MCF 10A (cell line): ENCODE data around the gene PSMC2. TPM values are rescaled to one million over a fixed set of nuclear protein-coding genes. Genes with fewer than 3 reads are reported as not detected.
"Not testable (repeated sequence)": the region's sequence is repeated elsewhere in the genome, so short reads cannot be mapped to it uniquely, and the experiment has no call there.

Experiments
- BruUV-seq: library from RNA; stranded (reverse); fragments of 400-500 nt; replicated peaks from 2 replicates; lab custom pipeline; 2021; lab: Mats Ljungman, UMichigan
- CTCF ChIA-PET: fragments of 300-600 bp; sonication (Branson Sonifier 250); formaldehyde crosslinking; extraction: SDS; loops from one replicate; lab custom pipeline; 2021; ENCODE audit warnings: antibody characterized with exemption, inconsistent platforms; lab: Yijun Ruan, JAX
- POLR2A ChIA-PET: fragments of 300-600, 350-650 bp; sonication (Branson Sonifier 250); formaldehyde crosslinking; extraction: SDS; loops from one replicate; lab custom pipeline; 2020; ENCODE audit warnings: antibody characterized with exemption, inconsistent platforms; lab: Yijun Ruan, JAX
- DNase-seq: peaks from one replicate; pipeline ENCODE4 v3.0.0-alpha.2; 2018; ENCODE audit not compliant: unreplicated experiment
- H3K27ac Mint-ChIP-seq: one replicate; pipeline ENCODE4 v1.8.0; 2022; ENCODE audit warnings: mild to moderate bottlenecking, low read depth, mixed read lengths; ENCODE audit not compliant: unreplicated experiment
- H3K27me3 Mint-ChIP-seq: one replicate; pipeline ENCODE4 v1.8.0; 2022; ENCODE audit warnings: mixed read lengths; ENCODE audit not compliant: insufficient read depth, unreplicated experiment
- H3K36me3 Mint-ChIP-seq: one replicate; pipeline ENCODE4 v1.8.0; 2022; ENCODE audit warnings: mild to moderate bottlenecking, moderate library complexity, mixed read lengths; ENCODE audit not compliant: insufficient read depth, unreplicated experiment
- H3K4me1 Mint-ChIP-seq: one replicate; pipeline ENCODE4 v1.8.0; 2022; ENCODE audit warnings: mixed read lengths; ENCODE audit not compliant: insufficient read depth, unreplicated experiment
- H3K4me3 Mint-ChIP-seq: one replicate; pipeline ENCODE4 v1.8.0; 2022; ENCODE audit warnings: mild to moderate bottlenecking, moderate library complexity, mixed read lengths; ENCODE audit not compliant: unreplicated experiment
- H3K9me3 Mint-ChIP-seq: one replicate; pipeline ENCODE4 v1.8.0; 2022; ENCODE audit warnings: mixed read lengths; ENCODE audit not compliant: unreplicated experiment
- intact Hi-C: fragments of 100-400 bp; cut with micrococcal nuclease; formaldehyde crosslinking; loops from 2 replicates; pipeline ENCODE4 v1.14.1; 2022
- total RNA-seq: library from RNA; stranded (reverse); gene quantifications from 2 replicates; pipeline ENCODE4 v1.2.3, GENCODE V29; 2022
- TF ChIP-seq, protein P1 (sequence below): fragments of 200-600 bp; IDR thresholded peaks from one replicate; pipeline ENCODE4 v1.8.0; 2022; ENCODE audit warnings: antibody characterized with exemption, mild to moderate bottlenecking; ENCODE audit not compliant: unreplicated experiment

PSMC2 gene
- total RNA-seq, 1 experiment from 2014 or later, result 98.8 TPM

DNA sequence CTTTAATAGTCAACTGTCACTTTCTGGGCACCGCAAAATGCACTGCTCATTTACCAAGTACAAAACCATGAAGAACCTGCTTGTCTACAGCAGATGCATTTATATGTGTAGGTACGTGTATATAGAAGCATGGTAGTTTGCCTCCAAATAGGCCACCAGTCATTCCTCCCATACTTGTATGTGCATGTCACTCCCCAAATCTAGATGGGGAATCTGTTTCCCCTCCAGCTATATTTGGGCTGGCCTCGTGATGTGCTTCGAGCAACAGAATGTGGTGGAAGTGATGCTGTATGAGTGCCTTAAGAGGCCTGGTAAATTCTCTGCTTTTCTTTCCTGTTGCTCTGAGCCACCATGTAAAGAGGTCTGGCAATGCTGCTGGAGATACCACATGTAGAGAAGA, 47.1 kb downstream of the PSMC2 start:
- CTCF ChIA-PET, result no interaction called here
- no peak overlapping the region for H3K27ac Mint-ChIP-seq
- H3K4me1 Mint-ChIP-seq, result no peaks in the 10 kb centered on the region
- intact Hi-C loops, result no loop called here
- no peak overlapping the region for H3K4me3 Mint-ChIP-seq
- peaks cover 24% of the 10 kb centered on the region for H3K27me3 Mint-ChIP-seq
- DNase-seq, result no peak
- no peaks in the 10 kb centered on the region for H3K9me3 Mint-ChIP-seq
- no peaks in the 10 kb centered on the region for H3K36me3 Mint-ChIP-seq
- no TSS peak for BruUV-seq
- TF ChIP-seq, protein P1, sequence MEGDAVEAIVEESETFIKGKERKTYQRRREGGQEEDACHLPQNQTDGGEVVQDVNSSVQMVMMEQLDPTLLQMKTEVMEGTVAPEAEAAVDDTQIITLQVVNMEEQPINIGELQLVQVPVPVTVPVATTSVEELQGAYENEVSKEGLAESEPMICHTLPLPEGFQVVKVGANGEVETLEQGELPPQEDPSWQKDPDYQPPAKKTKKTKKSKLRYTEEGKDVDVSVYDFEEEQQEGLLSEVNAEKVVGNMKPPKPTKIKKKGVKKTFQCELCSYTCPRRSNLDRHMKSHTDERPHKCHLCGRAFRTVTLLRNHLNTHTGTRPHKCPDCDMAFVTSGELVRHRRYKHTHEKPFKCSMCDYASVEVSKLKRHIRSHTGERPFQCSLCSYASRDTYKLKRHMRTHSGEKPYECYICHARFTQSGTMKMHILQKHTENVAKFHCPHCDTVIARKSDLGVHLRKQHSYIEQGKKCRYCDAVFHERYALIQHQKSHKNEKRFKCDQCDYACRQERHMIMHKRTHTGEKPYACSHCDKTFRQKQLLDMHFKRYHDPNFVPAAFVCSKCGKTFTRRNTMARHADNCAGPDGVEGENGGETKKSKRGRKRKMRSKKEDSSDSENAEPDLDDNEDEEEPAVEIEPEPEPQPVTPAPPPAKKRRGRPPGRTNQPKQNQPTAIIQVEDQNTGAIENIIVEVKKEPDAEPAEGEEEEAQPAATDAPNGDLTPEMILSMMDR, result no peak
- POLR2A ChIA-PET, result no interaction called here

DNA sequence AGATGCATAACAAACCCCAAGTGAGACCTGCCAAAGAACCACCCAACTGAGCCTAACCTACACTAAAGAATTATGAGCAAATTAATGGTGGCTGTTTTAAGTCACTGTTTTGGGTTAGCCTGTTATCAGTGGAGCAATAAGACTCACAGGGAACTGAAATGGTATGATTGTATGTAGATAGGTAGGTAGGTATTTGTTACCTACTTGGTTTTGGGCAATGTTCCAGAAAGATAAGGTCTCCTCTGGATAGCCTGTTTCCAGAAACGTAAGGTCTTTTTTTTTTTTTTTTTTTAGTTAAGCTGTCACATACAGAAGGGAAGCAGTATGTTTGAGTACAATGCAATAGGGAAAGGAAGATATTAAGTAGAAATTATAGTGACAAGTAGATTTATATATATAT, 47.6 kb downstream of the PSMC2 start:
- intact Hi-C loops, result no loop called here
- Mint-ChIP-seq H3K9me3 (no peaks in the 10 kb centered on the region), H3K27me3 (peaks cover 19% of the 10 kb centered on the region), H3K27ac (no peak overlapping the region), H3K4me3 (no peak overlapping the region), H3K36me3 (no peaks in the 10 kb centered on the region), H3K4me1 (no peaks in the 10 kb centered on the region)
- POLR2A ChIA-PET, result no interaction called here
- no peak for DNase-seq
- TF ChIP-seq, protein P1, result no peak
- BruUV-seq, result no TSS peak
- CTCF ChIA-PET, result no interaction called here

DNA sequence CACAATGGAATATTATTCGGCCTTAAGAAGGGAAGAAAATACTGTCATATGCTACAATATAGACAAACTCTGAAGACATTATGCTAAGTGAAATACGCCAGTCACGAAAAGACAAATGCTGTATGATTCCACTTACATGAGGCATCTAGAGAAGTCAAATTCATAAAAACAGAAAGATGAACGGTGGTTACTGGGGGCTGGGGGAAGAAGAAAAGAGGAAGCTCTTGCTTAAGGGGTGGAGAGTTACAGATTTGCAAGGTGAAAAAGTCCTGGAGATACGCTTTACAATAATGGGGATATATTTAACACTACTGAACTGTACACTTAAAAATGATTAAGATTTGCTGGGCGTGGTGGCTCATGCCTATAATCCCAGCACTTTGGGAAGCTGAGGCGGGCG, 49.0 kb downstream of the PSMC2 start:
- Mint-ChIP-seq H3K27ac (no peak overlapping the region), H3K9me3 (no peaks in the 10 kb centered on the region), H3K4me3 (no peak overlapping the region), H3K4me1 (no peaks in the 10 kb centered on the region), H3K36me3 (no peaks in the 10 kb centered on the region), H3K27me3 (peaks cover 11% of the 10 kb centered on the region)
- ChIA-PET POLR2A (no interaction called here), CTCF (interaction anchor here (1.2 kb wide), 1 partner anchor 12 kb away, joined by 3 read pairs; no protein-coding TSS in a partner anchor)
- intact Hi-C loops, result no loop called here
- no TSS peak for BruUV-seq
- TF ChIP-seq, protein P1, result no peak
- DNase-seq, result no peak

DNA sequence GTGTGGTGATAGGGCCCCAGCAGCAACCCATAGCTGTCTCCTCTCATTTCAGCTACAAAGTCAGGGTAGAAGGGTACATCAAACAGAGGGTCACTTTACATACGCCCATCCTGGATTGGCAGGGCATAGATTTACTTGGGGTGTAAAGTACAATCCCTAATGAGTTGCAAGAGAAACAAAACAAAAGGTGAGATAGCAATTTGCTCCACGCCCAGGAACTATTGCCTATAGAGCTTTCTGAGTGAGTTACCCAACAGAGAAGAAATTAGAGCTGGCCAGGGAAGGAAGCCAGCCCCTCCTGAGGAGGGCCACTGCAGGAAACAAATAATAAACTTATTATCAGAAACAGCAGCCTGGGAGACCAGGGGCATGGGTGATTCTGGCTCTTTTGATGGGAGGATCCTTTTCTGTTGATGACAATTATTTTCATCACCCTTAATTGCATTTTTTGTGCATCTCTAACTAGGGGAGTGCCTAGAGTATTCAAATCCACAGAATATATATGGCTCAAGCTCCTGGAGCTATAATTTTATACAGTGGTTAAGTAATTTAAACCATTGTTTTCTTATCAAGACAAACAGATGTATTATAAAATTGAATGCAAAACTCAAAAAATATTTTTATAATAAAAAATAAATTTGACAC, 51.2 kb downstream of the PSMC2 start:
- Mint-ChIP-seq H3K27me3 (peaks cover 32% of the 10 kb centered on the region), H3K27ac (no peak overlapping the region), H3K4me3 (no peak overlapping the region), H3K36me3 (no peaks in the 10 kb centered on the region), H3K9me3 (no peaks in the 10 kb centered on the region), H3K4me1 (no peaks in the 10 kb centered on the region)
- CTCF ChIA-PET, result interaction anchor here (0.6 kb wide), 1 partner anchor 21 kb away, joined by 3 read pairs; no protein-coding TSS in a partner anchor
- intact Hi-C loops, result no loop called here
- POLR2A ChIA-PET, result no interaction called here
- no TSS peak for BruUV-seq
- no peak for DNase-seq
- TF ChIP-seq, protein P1, result no peak

DNA sequence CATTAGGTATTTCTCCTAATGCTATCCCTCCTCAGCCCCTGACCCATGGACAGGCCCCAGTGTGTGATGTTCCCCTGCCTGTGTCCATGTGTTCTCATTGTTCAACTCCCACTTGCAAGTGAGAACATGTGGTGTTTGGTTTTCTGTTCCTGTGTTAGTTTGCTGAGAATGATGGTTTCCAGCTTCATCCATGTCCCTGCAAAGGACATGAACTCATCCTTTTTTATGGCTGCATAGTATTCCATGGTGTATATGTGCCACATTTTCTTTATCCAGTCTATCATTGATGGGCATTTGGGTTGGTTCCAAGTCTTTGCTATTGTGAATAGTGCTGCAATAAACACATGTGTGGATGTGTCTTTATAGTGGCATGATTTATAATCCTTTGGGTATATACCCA, 52.2 kb downstream of the PSMC2 start:
- BruUV-seq, DNase-seq, POLR2A ChIA-PET, H3K27ac Mint-ChIP-seq, intact Hi-C loops, H3K9me3 Mint-ChIP-seq, CTCF ChIA-PET, H3K4me3 Mint-ChIP-seq, H3K4me1 Mint-ChIP-seq, H3K36me3 Mint-ChIP-seq: not testable (repeated sequence)
- H3K27me3 Mint-ChIP-seq, result peaks cover 43% of the 10 kb centered on the region

DNA sequence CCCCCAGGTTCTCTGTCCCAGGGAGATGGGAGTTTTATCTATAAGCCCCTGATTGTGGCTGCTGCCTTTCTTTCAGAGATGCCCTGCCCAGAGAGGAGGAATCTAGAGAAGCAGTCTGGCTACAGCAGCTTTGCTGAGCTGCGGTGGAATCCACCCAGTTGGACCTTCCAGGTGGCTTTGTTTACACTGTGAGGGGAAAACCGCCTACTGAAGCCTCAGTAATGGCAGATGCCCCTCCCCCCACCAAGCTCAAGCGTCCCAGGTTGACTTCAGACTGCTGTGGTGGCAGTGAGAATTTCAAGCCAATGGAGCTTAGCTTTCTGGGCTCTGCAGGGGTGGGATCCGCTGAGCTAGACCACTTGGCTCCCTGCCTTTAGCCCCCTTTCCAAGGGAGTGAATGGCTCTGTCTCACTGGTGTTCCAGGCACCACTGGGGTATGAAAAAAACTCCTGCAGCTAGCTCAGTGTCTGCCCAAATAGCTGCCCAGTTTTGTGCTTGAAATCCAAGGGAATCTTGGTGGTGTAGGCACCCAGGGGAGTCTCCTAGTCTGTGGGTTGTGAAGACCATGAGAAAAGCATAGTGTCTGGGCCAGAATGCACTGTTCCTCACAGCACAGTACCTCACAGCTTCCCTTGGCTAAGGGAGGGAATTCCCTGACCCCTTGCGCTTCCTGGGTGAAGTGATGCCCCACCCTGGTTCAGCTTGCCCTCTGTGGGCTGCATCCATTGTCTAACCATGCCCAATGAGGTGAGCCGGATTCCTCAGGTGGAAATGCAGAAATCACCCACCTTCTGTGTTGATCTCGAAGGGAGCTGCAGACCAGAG, 58.6 kb downstream of the PSMC2 start:
- H3K36me3 Mint-ChIP-seq, H3K27ac Mint-ChIP-seq, DNase-seq, H3K9me3 Mint-ChIP-seq, BruUV-seq, H3K4me3 Mint-ChIP-seq, H3K4me1 Mint-ChIP-seq: not testable (repeated sequence)
- ChIA-PET CTCF (interaction anchor here (0.6 to 3.5 kb wide), 13 partner anchors 14 to 1515 kb away, joined by 3 to 10 read pairs (median 3); partner anchors contain the start of gene PMPCB), POLR2A (interaction anchor here (0.7 to 0.9 kb wide), 2 partner anchors 27 to 58 kb away, joined by 3 read pairs; no protein-coding TSS in a partner anchor)
- H3K27me3 Mint-ChIP-seq, result peaks cover 52% of the 10 kb centered on the region
- intact Hi-C loops, result loop anchor here (2.0 kb wide), 1 partner anchor 59 kb away; the partner anchor contains the start of gene PSMC2
